HEK293T (cell line): ENCODE data around the gene ZNF672.

Source experiments
- ARNT ChIP-seq: fragments of 450-650 bp; IDR thresholded peaks from 2 replicates; pipeline ENCODE4 v1.6.1; 2017; ENCODE audit warnings: mild to moderate bottlenecking
- ELF4 ChIP-seq: fragments of 450-650 bp; IDR thresholded peaks from 2 replicates; pipeline ENCODE4 v1.6.1; 2017; ENCODE audit warnings: antibody characterized with exemption
- TARDBP ChIP-seq: fragments of 450-650 bp; IDR thresholded peaks from 2 replicates; pipeline ENCODE4 v1.6.1; 2016

DNA sequence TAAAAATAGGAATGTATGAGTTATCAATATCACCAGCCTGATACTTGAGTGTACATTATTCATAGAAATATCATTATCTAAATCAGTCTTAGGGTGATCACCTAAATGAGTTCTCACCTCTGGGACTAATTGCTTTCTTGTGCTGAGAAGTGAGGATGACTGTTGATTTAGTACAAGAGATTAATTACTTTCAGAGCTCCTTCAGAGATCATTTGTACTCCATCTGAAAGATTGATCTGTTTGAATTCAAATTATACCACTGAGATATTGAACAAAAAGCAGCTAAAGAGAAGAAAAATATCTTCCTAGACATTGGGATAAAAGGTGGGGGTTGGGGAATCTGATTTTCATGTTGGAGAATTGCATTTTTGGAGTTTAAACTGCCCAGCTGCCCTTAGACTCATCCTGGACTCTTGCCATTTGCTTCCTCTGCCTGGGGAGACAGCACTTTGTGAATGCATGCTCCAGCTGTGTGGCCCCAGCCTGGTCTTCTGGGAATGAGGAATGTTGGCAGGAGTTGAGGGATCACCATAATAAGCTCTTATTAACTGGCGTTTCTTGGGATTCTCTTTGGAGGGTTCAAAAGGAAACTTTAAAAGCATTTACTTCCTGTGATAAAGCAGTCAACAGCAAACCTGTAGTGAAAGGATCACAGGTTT, 48.3 kb downstream of the ZNF672 start:
- no peak for TF ChIP-seq ELF4
- TF ChIP-seq TARDBP: no peak
- no peak for TF ChIP-seq ARNT
